GM20000 (cell line): ENCODE measurements around the gene KIFAP3.
"Not testable (repeated sequence)": the region's sequence is repeated elsewhere in the genome, so short reads cannot be mapped to it uniquely, and the experiment has no call there.

Experiments used
- DNase-seq: peaks from one replicate; pipeline ENCODE4 v3.0.0; 2012; ENCODE audit warnings: low spot score
- TF ChIP-seq, protein P1 (sequence below): IDR thresholded peaks from 2 replicates; pipeline ENCODE4 v1.5.1; 2012; ENCODE audit warnings: mild to moderate bottlenecking, control low read depth; ENCODE audit errors: extremely low read depth, missing control alignments

Gene KIFAP3

DNA sequence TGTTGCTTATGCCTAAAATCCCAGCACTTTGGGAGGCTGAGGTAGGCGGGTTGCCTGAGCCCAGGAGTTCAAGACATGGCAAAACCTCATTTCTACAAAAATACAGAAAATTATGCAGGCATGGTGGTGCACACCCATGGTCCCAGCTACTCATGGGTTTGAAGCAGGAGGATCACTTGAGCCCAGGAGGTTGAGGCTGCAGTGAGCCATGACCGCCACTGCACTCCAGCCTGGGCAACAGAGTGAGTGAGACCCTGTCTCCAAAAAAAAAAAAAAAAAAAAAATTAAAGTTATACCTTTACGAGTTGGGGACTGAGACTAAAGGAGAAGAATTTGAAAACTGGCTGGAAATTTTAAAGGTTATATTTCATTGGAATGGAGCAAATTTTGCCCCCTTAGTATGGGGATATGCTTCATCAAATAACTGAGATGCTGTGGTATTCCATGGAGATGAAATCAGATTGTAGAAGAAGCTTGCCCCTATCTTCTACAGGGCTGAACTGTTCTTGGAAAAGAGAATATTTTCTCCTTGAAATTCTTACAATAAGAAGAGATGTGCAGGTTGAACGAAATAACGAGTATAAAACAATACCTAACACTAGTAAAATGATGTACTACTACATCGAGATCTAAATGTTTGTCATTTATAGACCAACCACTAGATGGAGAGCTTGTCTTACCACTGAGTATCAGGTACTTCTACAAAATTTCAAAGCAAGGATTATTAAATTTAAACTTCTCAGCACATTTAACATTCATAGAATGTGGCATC, 145.9 kb downstream of the KIFAP3 start:
- no peak for DNase-seq
- TF ChIP-seq, protein P1, sequence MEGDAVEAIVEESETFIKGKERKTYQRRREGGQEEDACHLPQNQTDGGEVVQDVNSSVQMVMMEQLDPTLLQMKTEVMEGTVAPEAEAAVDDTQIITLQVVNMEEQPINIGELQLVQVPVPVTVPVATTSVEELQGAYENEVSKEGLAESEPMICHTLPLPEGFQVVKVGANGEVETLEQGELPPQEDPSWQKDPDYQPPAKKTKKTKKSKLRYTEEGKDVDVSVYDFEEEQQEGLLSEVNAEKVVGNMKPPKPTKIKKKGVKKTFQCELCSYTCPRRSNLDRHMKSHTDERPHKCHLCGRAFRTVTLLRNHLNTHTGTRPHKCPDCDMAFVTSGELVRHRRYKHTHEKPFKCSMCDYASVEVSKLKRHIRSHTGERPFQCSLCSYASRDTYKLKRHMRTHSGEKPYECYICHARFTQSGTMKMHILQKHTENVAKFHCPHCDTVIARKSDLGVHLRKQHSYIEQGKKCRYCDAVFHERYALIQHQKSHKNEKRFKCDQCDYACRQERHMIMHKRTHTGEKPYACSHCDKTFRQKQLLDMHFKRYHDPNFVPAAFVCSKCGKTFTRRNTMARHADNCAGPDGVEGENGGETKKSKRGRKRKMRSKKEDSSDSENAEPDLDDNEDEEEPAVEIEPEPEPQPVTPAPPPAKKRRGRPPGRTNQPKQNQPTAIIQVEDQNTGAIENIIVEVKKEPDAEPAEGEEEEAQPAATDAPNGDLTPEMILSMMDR: peak; percentile 25

DNA sequence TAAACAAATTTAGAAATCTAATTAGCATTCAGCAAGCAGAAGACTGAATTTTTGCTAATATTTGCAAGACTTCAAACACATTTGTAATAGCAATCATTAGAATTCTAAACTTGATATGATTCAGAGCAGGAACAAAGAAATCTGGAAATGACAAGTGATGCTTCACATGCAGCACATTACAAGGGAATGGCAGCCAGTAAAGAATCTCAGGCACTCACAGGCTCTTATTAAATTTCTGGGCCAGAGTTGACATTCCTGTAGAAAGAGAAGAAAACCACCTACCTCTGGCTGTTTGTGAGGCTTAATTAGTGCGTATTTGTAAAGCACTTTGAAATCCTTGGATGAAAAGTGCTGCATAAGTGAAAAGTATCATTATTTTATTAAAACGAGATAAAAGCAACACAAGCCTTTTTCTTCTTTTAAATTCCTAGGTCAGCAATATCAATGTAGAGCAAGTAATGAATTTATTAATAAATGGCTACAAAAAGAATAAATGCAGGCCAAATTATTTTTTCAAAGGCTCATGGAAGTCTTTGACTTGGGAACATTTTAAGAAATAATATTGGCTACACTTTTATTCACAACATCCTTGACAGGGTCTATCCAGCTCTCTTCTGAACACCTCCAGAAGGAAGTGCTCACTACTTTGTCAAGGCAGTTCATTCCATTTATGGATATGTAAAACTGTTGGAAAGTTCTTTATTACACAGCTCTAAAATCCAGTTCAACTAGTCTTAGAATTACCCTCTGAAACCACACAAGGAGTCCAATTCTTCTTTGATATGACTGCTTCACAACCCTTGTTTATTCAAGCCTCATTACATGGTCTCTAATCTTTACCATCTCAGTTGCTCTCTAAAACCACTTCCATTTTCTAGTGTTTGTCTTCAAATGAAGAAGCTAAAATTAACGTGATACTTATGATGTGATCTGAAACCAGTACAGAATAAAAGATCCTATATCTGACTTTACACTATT, 148.7 kb downstream of the KIFAP3 start:
- DNase-seq: no peak
- TF ChIP-seq, protein P1: no peak

DNA sequence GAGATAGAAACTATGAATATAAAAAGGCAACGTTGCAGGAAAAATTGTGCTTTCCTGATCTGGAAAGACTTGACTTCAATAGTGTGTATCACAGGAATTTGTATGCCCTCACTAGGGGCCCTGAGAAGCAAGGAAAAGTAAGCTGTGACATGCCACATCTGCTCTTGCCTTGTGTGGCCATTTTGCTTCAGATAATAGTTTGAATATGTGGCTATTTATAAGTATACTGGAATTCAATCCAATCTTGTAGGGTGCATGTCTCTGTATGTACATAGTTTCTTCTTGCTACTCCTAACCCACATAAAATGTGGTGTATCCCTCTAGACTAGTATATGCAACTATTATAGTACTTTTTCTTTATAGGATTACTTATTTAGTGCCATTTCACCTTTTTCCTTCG, 149.7 kb downstream of the KIFAP3 start:
- no peak for DNase-seq
- TF ChIP-seq, protein P1: no peak

DNA sequence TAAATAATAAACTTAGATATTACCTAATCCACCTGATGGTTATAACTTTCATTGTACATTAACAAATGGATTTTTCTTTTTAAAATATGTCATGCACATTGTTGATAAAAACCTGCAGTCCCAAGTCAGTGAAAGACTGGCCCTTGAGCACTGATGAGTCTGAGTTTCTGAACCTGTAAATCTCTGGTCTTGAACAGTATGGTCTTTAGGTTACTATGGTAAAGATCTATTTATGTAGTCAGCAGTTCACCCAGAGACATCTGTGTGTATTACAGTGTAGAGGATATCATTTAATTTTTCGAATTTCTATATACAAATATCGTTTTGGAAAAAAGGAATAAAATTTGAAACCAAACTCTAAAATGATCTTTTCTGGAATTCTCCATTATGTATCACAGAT, 150.4 kb downstream of the KIFAP3 start:
- TF ChIP-seq, protein P1: no peak
- DNase-seq: no peak

DNA sequence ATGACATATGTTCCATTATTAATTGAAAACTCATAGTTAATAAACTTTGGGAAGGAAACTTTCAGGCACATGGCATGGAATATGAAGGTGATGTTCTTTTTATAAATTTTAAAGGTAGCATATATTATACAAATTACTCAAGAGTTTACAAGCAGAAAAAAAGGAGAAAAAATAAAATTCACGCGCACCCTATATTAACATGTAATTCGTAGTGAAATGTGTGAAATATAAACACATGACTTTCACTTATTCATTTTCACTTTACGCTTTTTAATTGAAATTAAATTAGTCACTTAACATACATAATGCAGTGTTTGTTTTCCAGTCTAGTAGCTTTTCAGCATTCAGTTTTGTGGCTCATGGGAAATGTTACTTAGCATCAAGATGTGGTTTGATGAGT, 153.4 kb downstream of the KIFAP3 start:
- TF ChIP-seq, protein P1: no peak
- no peak for DNase-seq

DNA sequence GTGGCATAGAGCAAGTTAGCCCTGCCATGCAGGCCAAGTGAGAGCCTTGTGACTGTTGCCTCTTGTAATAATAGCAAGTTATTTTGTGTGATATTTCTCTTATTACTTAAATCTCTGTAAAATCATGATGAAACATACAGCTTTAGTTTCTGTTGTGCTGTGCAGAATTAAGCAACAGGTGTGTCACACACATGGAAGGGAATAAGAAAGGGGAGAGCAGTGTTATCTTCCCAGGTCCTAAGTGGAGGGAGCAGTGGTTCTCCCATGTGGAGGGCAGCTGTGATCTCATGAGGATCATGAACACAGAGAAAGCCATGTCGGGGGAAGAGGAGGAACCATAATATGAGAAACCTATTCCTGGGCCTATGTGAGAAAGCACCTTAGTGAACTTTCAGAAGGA, 155.6 kb downstream of the KIFAP3 start:
- DNase-seq: no peak
- TF ChIP-seq, protein P1: no peak

DNA sequence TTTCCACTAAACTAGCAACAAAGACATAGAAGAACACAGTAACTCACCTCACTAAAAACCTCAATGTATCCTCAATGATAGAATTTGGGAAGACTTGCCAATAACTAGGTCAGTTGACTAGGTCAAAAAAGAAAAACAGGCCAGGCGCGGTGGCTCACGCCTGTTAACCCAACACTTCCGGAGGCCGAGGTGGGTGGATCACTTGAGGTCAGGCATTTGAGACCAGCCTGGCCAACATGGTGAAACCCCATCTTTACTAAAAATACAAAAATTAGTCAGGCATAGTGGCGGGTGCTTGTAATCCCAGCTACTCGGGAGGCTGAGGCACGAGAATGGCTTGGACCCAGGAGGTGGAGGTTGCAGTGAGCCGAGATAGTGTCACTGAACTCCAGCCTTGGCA, 156.3 kb downstream of the KIFAP3 start:
- not testable (repeated sequence) for DNase-seq
